Neural cell (in vitro differentiated cells): ENCODE results near the gene EPN1.

Experiments
- CTCF ChIP-seq: fragments of 450-650 bp; IDR thresholded peaks from 2 replicates; pipeline ENCODE4 v1.5.1; 2014; ENCODE audit warnings: antibody characterized with exemption, mild to moderate bottlenecking, moderate library complexity; ENCODE audit not compliant: poor library complexity, severe bottlenecking
- EZH2 ChIP-seq: fragments of 200-600, 300-800 bp; shearing (Covaris generic), sonication (generic); IDR thresholded peaks from 2 replicates; pipeline ENCODE4 v1.6.1; 2014; ENCODE audit warnings: antibody characterized with exemption, low read length, borderline replicate concordance, mild to moderate bottlenecking; ENCODE audit not compliant: insufficient read depth, poor library complexity, severe bottlenecking
- MXI1 ChIP-seq: fragments of 450-650 bp; conservative IDR thresholded peaks from 2 replicates; pipeline ENCODE4 v1.6.1; 2014; ENCODE audit warnings: antibody characterized with exemption, mild to moderate bottlenecking; ENCODE audit not compliant: poor library complexity, severe bottlenecking
- POLR2AphosphoS5 ChIP-seq: IDR thresholded peaks from 2 replicates; pipeline ENCODE4 v1.6.1; 2012
- RAD21 ChIP-seq: fragments of 450-650 bp; conservative IDR thresholded peaks from 2 replicates; pipeline ENCODE4 v1.6.1; 2014; ENCODE audit warnings: antibody characterized with exemption, mild to moderate bottlenecking, moderate library complexity
- TAF1 ChIP-seq: IDR thresholded peaks from 2 replicates; pipeline ENCODE4 v1.6.1; 2012; ENCODE audit warnings: low read depth

DNA sequence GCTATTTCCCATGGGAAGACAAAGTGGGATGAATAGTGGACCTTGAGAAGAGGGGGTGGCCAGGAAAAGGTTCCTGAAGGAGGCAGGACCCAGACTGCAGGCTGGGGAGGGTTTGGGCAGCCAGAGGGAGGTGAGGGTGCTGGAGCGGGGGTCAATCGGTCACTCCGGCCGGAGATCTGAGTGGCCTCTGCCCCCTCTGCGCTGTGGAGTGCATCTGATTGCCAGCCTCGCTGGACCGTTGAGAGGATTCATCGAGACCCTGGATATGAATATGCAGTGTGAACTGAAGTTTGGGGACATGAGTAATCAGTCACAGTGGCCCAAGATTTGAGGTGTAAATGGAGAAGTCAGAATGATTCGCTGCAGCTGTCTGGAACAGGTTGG, 39.7 kb upstream of the EPN1 start:
- TF ChIP-seq POLR2AphosphoS5 (no peak), CTCF (no peak), EZH2 (no peak), RAD21 (no peak), MXI1 (peak; percentile 1), TAF1 (no peak)
